GM13977 (cell line): ENCODE measurements around the gene CCDC198.

ENCODE experiments used
- DNase-seq: peaks from one replicate; pipeline ENCODE4 v3.0.0; 2012; ENCODE audit warnings: low spot score
- CTCF ChIP-seq: IDR thresholded peaks from 2 replicates; pipeline ENCODE4 v1.5.1; 2012; ENCODE audit warnings: mild to moderate bottlenecking, control low read depth; ENCODE audit not compliant: insufficient read depth; ENCODE audit errors: extremely low read depth, missing control alignments
- in situ Hi-C: fragments of 300-500 bp; cut with MboI; formaldehyde crosslinking; loops from one replicate; pipeline ENCODE4 v1.12.0; 2022; ENCODE audit warnings: low sequenced_read_pairs, low pct_unique_long_range_greater_than_20kb, mixed read lengths, inconsistent platforms; ENCODE audit not compliant: unreplicated experiment

The CCDC198 gene

GRCh38 chr14:57480051-57480450 is 13.6 kb downstream of the CCDC198 start:
- TF ChIP-seq CTCF = no peak
- DNase-seq = no peak
- in situ Hi-C loops = no loop called here

- in situ Hi-C loops = no loop called here
- no peak for TF ChIP-seq CTCF
- no peak for DNase-seq
Observed at GRCh38 chr14:57479197-57479596, 14.5 kb downstream of the CCDC198 start.

- no peak for TF ChIP-seq CTCF
- no peak for DNase-seq
- in situ Hi-C loops = no loop called here
Observed at GRCh38 chr14:57478050-57478449, 15.6 kb downstream of the CCDC198 start.

- no peak for TF ChIP-seq CTCF
- no peak for DNase-seq
- in situ Hi-C loops = no loop called here
Observed at GRCh38 chr14:57470909-57471308, 22.7 kb downstream of the CCDC198 start.

GRCh38 chr14:57464008-57464730 is 29.5 kb downstream of the CCDC198 start:
- in situ Hi-C loops = no loop called here

GRCh38 chr14:57462551-57462950 is 31.1 kb downstream of the CCDC198 start:
- DNase-seq = no peak
- in situ Hi-C loops = no loop called here
- TF ChIP-seq CTCF = no peak

More at GRCh38 chr14:57464008-57464730, 29.5 kb downstream of the CCDC198 start:
- no peak for DNase-seq
- no peak for TF ChIP-seq CTCF
